ENCODE measurements around the gene MAP3K10.

DNA sequence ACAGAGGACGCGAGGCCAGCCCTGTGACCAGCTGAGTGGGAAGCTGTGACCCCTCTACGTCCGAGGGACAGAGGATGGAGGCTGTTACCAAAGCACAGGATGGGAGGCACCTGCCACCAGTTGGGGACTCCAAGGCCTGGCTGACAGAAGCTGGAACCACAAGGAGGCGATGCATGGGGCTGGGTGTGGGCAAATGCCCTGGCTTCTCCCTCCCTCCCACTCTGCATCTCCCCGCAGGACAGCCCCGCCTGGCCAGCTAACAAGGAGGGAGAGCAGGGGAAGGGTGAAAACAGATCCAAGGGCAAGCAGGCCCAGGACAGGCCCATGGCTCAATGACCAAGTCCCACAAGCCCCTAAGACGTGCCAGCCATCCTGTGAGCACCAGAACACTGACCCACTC is 65.3 kb downstream of the MAP3K10 start:
- TF ChIP-seq POLR2A (IDR thresholded peaks at IDR 0.05): no peak
- TF ChIP-seq CTCF (IDR thresholded peaks at IDR 0.05): no peak

Measured in prostate gland (tissue), 2 donors.